ENCODE data around the gene UPK3A. TPM values are rescaled to one million over a fixed set of nuclear protein-coding genes. Genes with fewer than 3 reads are reported as not detected.

The UPK3A gene
- total and polyA plus RNA-seq, 12 donors = 0.17 TPM; not detected in 11

GRCh38 chr22:45338795-45339194 lies 54.0 kb downstream of the UPK3A start:
- TF ChIP-seq, protein P1, sequence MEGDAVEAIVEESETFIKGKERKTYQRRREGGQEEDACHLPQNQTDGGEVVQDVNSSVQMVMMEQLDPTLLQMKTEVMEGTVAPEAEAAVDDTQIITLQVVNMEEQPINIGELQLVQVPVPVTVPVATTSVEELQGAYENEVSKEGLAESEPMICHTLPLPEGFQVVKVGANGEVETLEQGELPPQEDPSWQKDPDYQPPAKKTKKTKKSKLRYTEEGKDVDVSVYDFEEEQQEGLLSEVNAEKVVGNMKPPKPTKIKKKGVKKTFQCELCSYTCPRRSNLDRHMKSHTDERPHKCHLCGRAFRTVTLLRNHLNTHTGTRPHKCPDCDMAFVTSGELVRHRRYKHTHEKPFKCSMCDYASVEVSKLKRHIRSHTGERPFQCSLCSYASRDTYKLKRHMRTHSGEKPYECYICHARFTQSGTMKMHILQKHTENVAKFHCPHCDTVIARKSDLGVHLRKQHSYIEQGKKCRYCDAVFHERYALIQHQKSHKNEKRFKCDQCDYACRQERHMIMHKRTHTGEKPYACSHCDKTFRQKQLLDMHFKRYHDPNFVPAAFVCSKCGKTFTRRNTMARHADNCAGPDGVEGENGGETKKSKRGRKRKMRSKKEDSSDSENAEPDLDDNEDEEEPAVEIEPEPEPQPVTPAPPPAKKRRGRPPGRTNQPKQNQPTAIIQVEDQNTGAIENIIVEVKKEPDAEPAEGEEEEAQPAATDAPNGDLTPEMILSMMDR (IDR thresholded peaks at IDR 0.05) = no peak
- no peak for TF ChIP-seq POLR2A (IDR thresholded peaks at IDR 0.05)
- no peak overlapping the region for H3K27ac ChIP-seq
- no peaks in the 10 kb centered on the region for H3K9me3 ChIP-seq (replicated peaks in 1 of 3)
- DNase-seq = no peak
- no peaks in the 10 kb centered on the region for H3K27me3 ChIP-seq
- peaks cover 0 to 24% of the 10 kb centered on the region in 2 donors for H3K36me3 ChIP-seq (replicated peaks in 1 of 2)
- H3K4me3 ChIP-seq = no peak overlapping the region
- intact Hi-C loops (cut with DNase I) = no loop called here
- 90 to 93% (median 91%) methylated on average over 7 of the region's 7 CpGs for WGBS, 4 donors
- peaks cover 0 to 32% of the 10 kb centered on the region in 2 donors for H3K4me1 ChIP-seq (replicated peaks in 1 of 2)

GRCh38 chr22:45340323-45340722 lies 55.6 kb downstream of the UPK3A start:
- WGBS, 4 donors = 78 to 89% (median 85%) methylated on average over 8 of the region's 8 CpGs
- TF ChIP-seq POLR2A (IDR thresholded peaks at IDR 0.05) = no peak
- TF ChIP-seq, protein P1 (IDR thresholded peaks at IDR 0.05) = no peak
- H3K27ac ChIP-seq = no peak overlapping the region
- H3K27me3 ChIP-seq = no peaks in the 10 kb centered on the region
- no peak for DNase-seq
- peaks cover 0 to 18% of the 10 kb centered on the region in 2 donors for H3K36me3 ChIP-seq (replicated peaks in 1 of 2)
- H3K4me3 ChIP-seq = no peak overlapping the region
- peaks cover 0 to 22% of the 10 kb centered on the region in 2 donors for H3K4me1 ChIP-seq (replicated peaks in 1 of 2)
- intact Hi-C loops (cut with DNase I) = no loop called here
- H3K9me3 ChIP-seq (replicated peaks in 1 of 3) = no peaks in the 10 kb centered on the region

- Histone ChIP-seq H3K27ac (no peak overlapping the region), H3K4me3 (no peak overlapping the region), H3K9me3 (replicated peaks in 1 of 3) (no peaks in the 10 kb centered on the region), H3K4me1 (replicated peaks in 1 of 2) (peaks cover 0 to 11% of the 10 kb centered on the region in 2 donors), H3K36me3 (replicated peaks in 1 of 2) (peaks cover 0 to 18% of the 10 kb centered on the region in 2 donors), H3K27me3 (no peaks in the 10 kb centered on the region)
- WGBS, 4 donors = 61 to 82% (median 68%) methylated on average over 6 of the region's 6 CpGs
- intact Hi-C loops (cut with DNase I) = no loop called here
- DNase-seq = no peak
- no peak for TF ChIP-seq POLR2A (IDR thresholded peaks at IDR 0.05)
- TF ChIP-seq, protein P1 (IDR thresholded peaks at IDR 0.05) = no peak
Observed at GRCh38 chr22:45341498-45341897, 56.7 kb downstream of the UPK3A start.

DNA sequence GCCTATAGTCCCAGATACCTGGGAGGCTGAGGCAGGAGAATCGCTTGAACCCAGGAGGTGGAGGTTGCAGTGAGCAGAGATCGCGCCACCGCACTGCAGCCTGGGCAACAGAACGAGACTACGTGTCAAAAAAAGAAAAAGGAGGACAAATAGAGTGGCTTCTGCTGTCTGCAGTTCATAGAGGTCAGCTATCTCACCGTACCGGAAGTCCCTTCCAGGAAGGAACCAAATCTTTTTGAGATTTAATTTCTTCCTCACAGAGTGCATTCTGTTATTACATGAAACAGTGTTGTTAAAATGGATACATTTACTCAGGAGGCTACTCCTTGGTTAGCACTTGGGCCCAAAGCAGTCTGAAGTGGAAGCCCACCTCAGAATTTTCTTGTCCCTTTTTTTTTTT lies 58.4 kb downstream of the UPK3A start:
- H3K27ac ChIP-seq = no peak overlapping the region
- no peaks in the 10 kb centered on the region for H3K27me3 ChIP-seq
- intact Hi-C loops (cut with DNase I) = no loop called here
- TF ChIP-seq, protein P1 (IDR thresholded peaks at IDR 0.05) = no peak
- no peak for TF ChIP-seq POLR2A (IDR thresholded peaks at IDR 0.05)
- H3K4me1 ChIP-seq (replicated peaks in 1 of 2) = no peaks in the 10 kb centered on the region
- peaks cover 0 to 18% of the 10 kb centered on the region in 2 donors for H3K36me3 ChIP-seq (replicated peaks in 1 of 2)
- no peaks in the 10 kb centered on the region for H3K9me3 ChIP-seq (replicated peaks in 1 of 3)
- WGBS, 4 donors = 84 to 94% (median 91%) methylated on average over 8 of the region's 8 CpGs
- no peak for DNase-seq
- H3K4me3 ChIP-seq = no peak overlapping the region

All from adrenal gland (tissue), 12 donors.